HCT116 (cell line): ENCODE results near the gene EXOSC10.

Experiments
- ATF3 ChIP-seq: IDR thresholded peaks from 2 replicates; pipeline ENCODE4 v1.6.1; 2012
- CEBPB ChIP-seq: IDR thresholded peaks from 2 replicates; pipeline ENCODE4 v1.6.1; 2012; ENCODE audit warnings: low read depth
- CTCF ChIP-seq, 3 experiments: fragments of 200-600 bp in 1 of 3; sonication (generic) in 1 of 3; IDR thresholded peaks in 2 of 3; conservative IDR thresholded peaks in 1 of 3; 2 replicates each; pipeline ENCODE4 v1.5.1; 2012 to 2017; ENCODE audit warnings: low read depth in 2 of 3, low read length in 2 of 3, antibody characterized with exemption in 1 of 3, borderline replicate concordance in 1 of 3, control low read depth in 1 of 3, mild to moderate bottlenecking in 1 of 3, mixed read lengths in 1 of 3, mixed run types in 1 of 3, moderate library complexity in 1 of 3; ENCODE audit not compliant: insufficient read depth in 1 of 3
- EZH2 ChIP-seq: fragments of 200-600 bp; sonication (generic); IDR thresholded peaks from 2 replicates; pipeline ENCODE4 v1.6.1; 2017; ENCODE audit warnings: antibody characterized with exemption, mixed run types
- EZH2phosphoT487 ChIP-seq: fragments of 200-600 bp; IDR thresholded peaks from 2 replicates; pipeline ENCODE4 v1.6.1; 2018; ENCODE audit warnings: antibody characterized with exemption, borderline replicate concordance
- MAX ChIP-seq: IDR thresholded peaks from 2 replicates; pipeline ENCODE4 v1.6.1; 2012
- POLR2A ChIP-seq: IDR thresholded peaks from 2 replicates; pipeline ENCODE4 v1.7.0; 2011; ENCODE audit warnings: borderline replicate concordance; ENCODE audit not compliant: insufficient read depth, insufficient read length; ENCODE audit errors: extremely low read depth
- POLR2AphosphoS5 ChIP-seq: IDR thresholded peaks from 2 replicates; pipeline ENCODE4 v1.6.1; 2011; ENCODE audit warnings: mild to moderate bottlenecking, low read depth, low read length, moderate library complexity
- REST ChIP-seq: IDR thresholded peaks from 2 replicates; pipeline ENCODE4 v1.6.1; 2012; ENCODE audit warnings: low read depth
- SP1 ChIP-seq: IDR thresholded peaks from 2 replicates; pipeline ENCODE4 v1.6.1; 2012; ENCODE audit warnings: low read depth
- SRF ChIP-seq: IDR thresholded peaks from 2 replicates; pipeline ENCODE4 v1.6.1; 2012; ENCODE audit warnings: low read depth

GRCh38 chr1:11131816-11132215 lies 32.1 kb upstream of the EXOSC10 start:
- no peak for TF ChIP-seq SP1
- no peak for TF ChIP-seq SRF
- TF ChIP-seq CTCF (IDR thresholded peaks at IDR 0.05 in 2 of 3, conservative IDR thresholded peaks at IDR 0.05 in 1 of 3; ENCODE audit: borderline replicate concordance in 1 of 3, insufficient read depth in 1 of 3, low read depth in 2 of 3, low read length in 2 of 3), result no peak
- TF ChIP-seq REST, result no peak
- no peak for TF ChIP-seq POLR2A
- no peak for TF ChIP-seq EZH2phosphoT487
- no peak for TF ChIP-seq EZH2
- no peak for TF ChIP-seq MAX
- no peak for TF ChIP-seq ATF3
- TF ChIP-seq POLR2AphosphoS5, result no peak
- no peak for TF ChIP-seq CEBPB
